Measurements from ENCODE around the gene DYNC2I2. TPM values are rescaled to one million over a fixed set of nuclear protein-coding genes. Genes with fewer than 3 reads are reported as not detected.

Gene DYNC2I2
- total RNA-seq, 1 experiment from 2014 or later, result 53.2 TPM

DNA sequence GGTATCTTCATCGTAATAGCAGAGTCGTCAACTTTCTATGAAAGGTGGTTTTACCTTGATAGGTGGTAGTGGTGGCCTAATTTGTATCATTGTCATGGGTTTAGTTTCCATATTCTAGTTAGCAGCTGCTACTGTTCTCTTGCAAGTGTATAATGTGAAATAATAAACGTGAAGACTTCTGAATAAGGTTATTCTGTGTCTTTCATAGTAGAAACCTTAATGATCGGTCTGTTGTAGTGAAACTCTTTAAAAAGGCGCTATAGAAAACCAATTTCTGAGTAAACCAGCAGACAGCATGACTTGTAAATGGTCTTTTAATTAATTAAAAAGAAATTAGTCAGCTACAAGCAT, 34.0 kb upstream of the DYNC2I2 start:
- H3K4me3 Mint-ChIP-seq (ENCODE audit: low read depth, unreplicated experiment), result peak overlapping the region; percentile 96
- peaks cover 53% of the 10 kb centered on the region for H3K36me3 Mint-ChIP-seq (ENCODE audit: insufficient read depth, unreplicated experiment)
- TF ChIP-seq, protein P1, sequence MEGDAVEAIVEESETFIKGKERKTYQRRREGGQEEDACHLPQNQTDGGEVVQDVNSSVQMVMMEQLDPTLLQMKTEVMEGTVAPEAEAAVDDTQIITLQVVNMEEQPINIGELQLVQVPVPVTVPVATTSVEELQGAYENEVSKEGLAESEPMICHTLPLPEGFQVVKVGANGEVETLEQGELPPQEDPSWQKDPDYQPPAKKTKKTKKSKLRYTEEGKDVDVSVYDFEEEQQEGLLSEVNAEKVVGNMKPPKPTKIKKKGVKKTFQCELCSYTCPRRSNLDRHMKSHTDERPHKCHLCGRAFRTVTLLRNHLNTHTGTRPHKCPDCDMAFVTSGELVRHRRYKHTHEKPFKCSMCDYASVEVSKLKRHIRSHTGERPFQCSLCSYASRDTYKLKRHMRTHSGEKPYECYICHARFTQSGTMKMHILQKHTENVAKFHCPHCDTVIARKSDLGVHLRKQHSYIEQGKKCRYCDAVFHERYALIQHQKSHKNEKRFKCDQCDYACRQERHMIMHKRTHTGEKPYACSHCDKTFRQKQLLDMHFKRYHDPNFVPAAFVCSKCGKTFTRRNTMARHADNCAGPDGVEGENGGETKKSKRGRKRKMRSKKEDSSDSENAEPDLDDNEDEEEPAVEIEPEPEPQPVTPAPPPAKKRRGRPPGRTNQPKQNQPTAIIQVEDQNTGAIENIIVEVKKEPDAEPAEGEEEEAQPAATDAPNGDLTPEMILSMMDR (IDR thresholded peaks at IDR 0.05; ENCODE audit: unreplicated experiment), result no peak
- no peaks in the 10 kb centered on the region for H3K27me3 Mint-ChIP-seq (ENCODE audit: unreplicated experiment)
- CTCF ChIA-PET, result interaction anchor here (1.3 kb wide), 1 partner anchor 12 kb away, joined by 3 read pairs; the partner anchor contains the start of gene PKN3
- peaks cover 17% of the 10 kb centered on the region for H3K4me1 Mint-ChIP-seq (ENCODE audit: low read depth, unreplicated experiment)
- DNase-seq, result no peak
- intact Hi-C loops (cut with micrococcal nuclease; ENCODE audit: unreplicated experiment), result no loop called here
- peak overlapping the region; percentile 90 for H3K27ac Mint-ChIP-seq (ENCODE audit: unreplicated experiment)
- BruUV-seq (replicated peaks), result no TSS peak
- H3K9me3 Mint-ChIP-seq (ENCODE audit: low read depth, unreplicated experiment), result no peaks in the 10 kb centered on the region

DNA sequence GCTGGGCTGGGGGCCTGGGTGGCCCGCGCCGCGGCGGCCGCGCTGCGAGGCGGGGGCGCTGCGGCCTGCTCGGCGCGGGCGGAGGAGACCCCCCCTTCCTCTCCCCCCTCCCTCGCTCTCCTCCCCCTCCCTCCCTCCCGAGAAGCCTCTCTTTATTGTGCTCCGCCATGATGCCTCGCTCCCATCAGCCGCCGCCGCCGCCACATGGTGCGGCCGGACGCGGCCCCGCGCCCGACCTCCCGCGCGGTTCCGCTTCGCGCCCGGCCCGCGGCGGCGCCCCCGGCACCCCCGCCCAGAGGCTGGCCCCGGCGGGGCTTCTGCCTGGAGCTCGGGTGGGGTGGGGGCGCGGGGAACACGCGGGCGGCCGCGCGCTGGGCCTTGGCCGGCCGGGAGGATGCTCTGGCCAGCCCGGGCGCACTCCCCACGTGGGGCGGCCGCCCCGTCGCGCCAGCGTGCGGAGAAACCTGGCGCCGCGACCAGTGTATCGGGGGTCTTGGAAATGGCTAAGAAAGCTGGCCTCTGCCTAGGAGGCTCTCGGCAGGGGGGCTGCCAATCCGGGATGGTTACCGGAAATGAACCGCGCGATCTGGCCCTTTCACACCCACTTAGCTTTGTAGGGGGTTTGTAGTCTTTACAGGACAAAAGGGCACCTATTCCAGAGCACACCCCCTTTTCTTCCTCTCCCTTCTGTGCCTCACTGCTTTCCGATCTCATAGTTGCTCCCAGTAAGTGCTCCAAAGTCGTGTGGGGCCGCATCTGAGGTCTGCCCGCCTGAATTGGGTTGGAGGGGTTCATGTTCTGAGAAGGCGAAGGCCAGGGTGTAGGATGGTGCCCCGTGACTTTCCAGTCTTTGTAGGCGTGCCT, 33.4 kb upstream of the DYNC2I2 start:
- H3K9me3 Mint-ChIP-seq (ENCODE audit: low read depth, unreplicated experiment), result no peaks in the 10 kb centered on the region
- CTCF ChIA-PET, result interaction anchor here (1.3 kb wide), 1 partner anchor 12 kb away, joined by 3 read pairs; the partner anchor contains the start of gene PKN3
- peaks cover 23% of the 10 kb centered on the region for H3K4me1 Mint-ChIP-seq (ENCODE audit: low read depth, unreplicated experiment)
- BruUV-seq (replicated peaks), result no TSS peak
- H3K27ac Mint-ChIP-seq (ENCODE audit: unreplicated experiment), result peak overlapping the region; percentile 90
- peak overlapping the region; percentile 96 for H3K4me3 Mint-ChIP-seq (ENCODE audit: low read depth, unreplicated experiment)
- intact Hi-C loops (cut with micrococcal nuclease; ENCODE audit: unreplicated experiment), result no loop called here
- peaks cover 53% of the 10 kb centered on the region for H3K36me3 Mint-ChIP-seq (ENCODE audit: insufficient read depth, unreplicated experiment)
- TF ChIP-seq, protein P1 (IDR thresholded peaks at IDR 0.05; ENCODE audit: unreplicated experiment), result no peak
- H3K27me3 Mint-ChIP-seq (ENCODE audit: unreplicated experiment), result no peaks in the 10 kb centered on the region
- DNase-seq, result peak; percentile 9

DNA sequence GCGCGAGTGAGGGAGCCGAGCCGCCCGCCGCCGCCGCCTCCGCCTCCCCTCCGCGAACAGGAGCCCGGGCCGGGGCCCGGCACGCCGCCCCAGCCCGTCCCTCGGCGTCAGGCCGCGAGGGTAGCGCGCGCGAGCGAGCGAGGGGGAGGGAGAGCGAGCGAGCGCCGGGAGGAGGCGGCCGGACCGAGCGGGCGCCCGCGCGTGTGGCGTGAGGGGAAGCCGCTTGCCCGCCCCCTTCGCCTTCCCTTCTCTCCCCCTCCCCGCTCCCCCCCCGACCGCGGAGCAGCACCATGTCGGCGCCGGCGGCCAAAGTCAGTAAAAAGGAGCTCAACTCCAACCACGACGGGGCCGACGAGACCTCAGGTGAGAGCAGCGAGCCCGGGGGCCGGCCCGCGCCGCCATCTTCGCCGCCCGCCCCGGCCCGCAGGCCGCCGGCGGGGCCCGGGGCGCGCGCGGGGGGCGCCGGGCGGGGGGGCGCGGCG, 32.7 kb upstream of the DYNC2I2 start:
- peaks cover 30% of the 10 kb centered on the region for H3K4me1 Mint-ChIP-seq (ENCODE audit: low read depth, unreplicated experiment)
- peak; percentile 45 for DNase-seq
- H3K9me3 Mint-ChIP-seq (ENCODE audit: low read depth, unreplicated experiment), result no peaks in the 10 kb centered on the region
- peak overlapping the region; percentile 60 for H3K27ac Mint-ChIP-seq (ENCODE audit: unreplicated experiment)
- TF ChIP-seq, protein P1 (IDR thresholded peaks at IDR 0.05; ENCODE audit: unreplicated experiment), result no peak
- no peaks in the 10 kb centered on the region for H3K27me3 Mint-ChIP-seq (ENCODE audit: unreplicated experiment)
- peaks cover 52% of the 10 kb centered on the region for H3K36me3 Mint-ChIP-seq (ENCODE audit: insufficient read depth, unreplicated experiment)
- H3K4me3 Mint-ChIP-seq (ENCODE audit: low read depth, unreplicated experiment), result peak overlapping the region; percentile 60
- BruUV-seq (replicated peaks), result no TSS peak
- CTCF ChIA-PET, result no interaction called here
- intact Hi-C loops (cut with micrococcal nuclease; ENCODE audit: unreplicated experiment), result no loop called here

DNA sequence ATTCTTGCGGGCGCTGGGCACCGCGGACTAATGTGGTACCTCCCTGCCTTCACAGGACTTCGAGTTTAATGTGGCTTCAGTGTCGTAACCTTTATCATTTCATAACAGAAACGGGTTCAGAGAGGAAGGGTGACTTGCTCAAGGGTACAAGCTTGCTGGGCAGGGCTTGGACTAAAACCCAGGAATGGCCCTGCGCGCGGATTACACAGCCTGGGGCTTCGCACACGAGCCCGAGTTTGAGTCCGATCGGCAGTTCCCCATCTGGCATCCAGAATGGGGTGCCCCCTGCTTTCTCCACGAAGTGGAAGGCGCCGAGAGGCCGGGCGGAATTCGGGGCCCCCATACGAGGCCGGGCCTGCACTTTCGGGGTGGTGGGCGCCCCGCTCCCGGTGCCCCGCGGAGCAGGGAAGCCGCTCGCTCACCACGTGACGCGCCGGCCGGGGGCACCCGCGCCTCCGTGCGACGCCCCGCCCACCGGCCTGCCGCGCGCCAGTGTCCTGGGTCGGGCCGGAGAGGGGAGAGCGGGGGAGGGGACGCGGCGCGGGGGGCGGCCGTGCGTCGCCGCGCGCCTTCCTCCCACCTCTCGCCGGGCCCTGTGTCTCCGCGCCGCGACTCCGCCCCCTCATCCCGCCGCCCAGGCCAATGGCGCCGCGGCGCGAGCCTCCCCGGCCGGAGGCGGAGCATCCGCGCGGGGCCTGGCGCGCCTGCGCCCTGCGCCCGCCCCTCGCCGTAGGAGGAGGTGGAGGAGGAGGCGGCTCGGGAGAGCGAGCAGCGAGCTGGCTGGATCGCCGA, 32.0 kb upstream of the DYNC2I2 start, which contains the start of gene SET:
SET (plus strand) TSS at position 722 of the 792 bp plus-strand sequence. CDS start 361 bp downstream, outside the sequence.
- Mint-ChIP-seq H3K27ac (ENCODE audit: unreplicated experiment) (peak within 1 kb of the TSS; percentile 90), H3K27me3 (ENCODE audit: unreplicated experiment) (no peaks in the 10 kb centered on the region), H3K9me3 (ENCODE audit: low read depth, unreplicated experiment) (no peaks in the 10 kb centered on the region), H3K4me1 (ENCODE audit: low read depth, unreplicated experiment) (peaks cover 31% of the 10 kb centered on the region), H3K4me3 (ENCODE audit: low read depth, unreplicated experiment) (peak within 1 kb of the TSS; percentile 96), H3K36me3 (ENCODE audit: insufficient read depth, unreplicated experiment) (peaks cover 55% of the 10 kb centered on the region)
- BruUV-seq (replicated peaks), result no TSS peak
- TF ChIP-seq, protein P1 (IDR thresholded peaks at IDR 0.05; ENCODE audit: unreplicated experiment), result no peak
- peak; percentile 95 for DNase-seq
- intact Hi-C loops (cut with micrococcal nuclease; ENCODE audit: unreplicated experiment), result no loop called here
- CTCF ChIA-PET, result no interaction called here
